Right cardiac atrium (tissue), 5 donors: ENCODE measurements around the gene LAG3. TPM values are rescaled to one million over a fixed set of nuclear protein-coding genes. Genes with fewer than 3 reads are reported as not detected.

Source experiments
- ATAC-seq, 2 donors: fragments of 200-7000 bp; cut with Tn5 transposase; one replicate each; pipeline versions ENCODE4 v1.8.0 to v1.9.1; 2020; ENCODE audit warnings: moderate library complexity in 2 of 2, mild to moderate bottlenecking in 1 of 2
- DNase-seq, 3 donors: peaks; one replicate each; pipeline ENCODE4 v3.0.0-alpha.2; 2020
- H3K27ac ChIP-seq: one replicate; pipeline ENCODE4 v1.5.1; 2013; ENCODE audit warnings: mild to moderate bottlenecking, low read length, control low read depth, moderate library complexity
- H3K27me3 ChIP-seq: one replicate; pipeline ENCODE4 v1.6.1; 2013; ENCODE audit not compliant: control insufficient read depth, insufficient read depth
- H3K4me1 ChIP-seq: one replicate; pipeline ENCODE4 v1.6.1; 2013; ENCODE audit warnings: low read length; ENCODE audit not compliant: control insufficient read depth, insufficient read depth
- H3K4me3 ChIP-seq: one replicate; pipeline ENCODE4 v1.5.1; 2013; ENCODE audit warnings: low read length, control low read depth
- H3K9me3 ChIP-seq: one replicate; pipeline ENCODE4 v1.6.1; 2013; ENCODE audit warnings: low read length; ENCODE audit not compliant: control insufficient read depth
- WGBS: extraction: QIAGEN DNeasy Blood & Tissue Kit; methylation state at CpG from one replicate; pipeline ENCODE4 v1.1.7; 2013; 5-methylcytosine and 5-hydroxymethylcytosine counted together
- intact Hi-C, 4 donors: fragments of 100-400 bp; cut with DNase I; formaldehyde crosslinking; loops; one replicate each; pipeline versions ENCODE4 v1.11.0 to v1.14.0; 2022 to 2023
- polyA plus RNA-seq: library from polyadenylated mRNA; stranded (reverse); fragments of 200-250 nt; gene quantifications from one replicate; pipeline ENCODE4 v1.2.3, GENCODE V29; 2013
- total RNA-seq, 4 donors: library from RNA; stranded (reverse); fragmentation: NEBNext Ultra II Directional; extraction: Animal tissue kit (Norgen Biotek cat#: 25700); gene quantifications; one replicate each; pipeline ENCODE4 v1.2.1, GENCODE V29; 2021
- donor health status: healthy with polysubstance abuse.
- donor health status: DM: no; HTN: yes; CAD: no.
- donor health status: DM: no; HTN: no; CAD: no.
- donor health status: DM: no; HTN: yes; CAD: no; lungs with severe emphysema.
- donor health status: DM: yes; HTN: yes; CAD: no.

Gene LAG3
- total and polyA plus RNA-seq, 5 donors, result 0.28 to 1.1 (median 0.57) TPM

GRCh38 chr12:6818645-6819044, 46.3 kb downstream of the LAG3 start:
- ATAC-seq (no peak), DNase-seq (no peak)
- Histone ChIP-seq H3K4me3 (no peak overlapping the region), H3K27ac (no peak overlapping the region), H3K4me1 (no peaks in the 10 kb centered on the region), H3K27me3 (no peaks in the 10 kb centered on the region), H3K9me3 (no peaks in the 10 kb centered on the region)
- WGBS, result 73% methylated on average over 5 of the region's 5 CpGs
- intact Hi-C loops, result no loop called here

GRCh38 chr12:6819106-6820030, 47.0 kb downstream of the LAG3 start:
- ATAC-seq (no peak), DNase-seq (no peak)
- no peaks in the 10 kb centered on the region for H3K27me3 ChIP-seq
- no peak overlapping the region for H3K27ac ChIP-seq
- H3K4me3 ChIP-seq, result no peak overlapping the region
- 77% methylated on average over 13 of the region's 13 CpGs for WGBS
- no peaks in the 10 kb centered on the region for H3K9me3 ChIP-seq
- intact Hi-C loops, result loop anchor here in 3 of 4 donors (10.0 kb wide), 2 partner anchors 65 to 205 kb away; partner anchors contain the start of gene MLF2 (in 2 of the 3)
- H3K4me1 ChIP-seq, result no peaks in the 10 kb centered on the region

- no peak overlapping the region for H3K4me3 ChIP-seq
- H3K4me1 ChIP-seq, result no peaks in the 10 kb centered on the region
- H3K27me3 ChIP-seq, result no peaks in the 10 kb centered on the region
- intact Hi-C loops, result loop anchor here in 3 of 4 donors (10.0 kb wide), 2 partner anchors 65 to 205 kb away; partner anchors contain the start of gene MLF2 (in 2 of the 3)
- no peaks in the 10 kb centered on the region for H3K9me3 ChIP-seq
- WGBS, result 78% methylated on average over 5 of the region's 5 CpGs
- DNase-seq (no peak), ATAC-seq (no peak)
- H3K27ac ChIP-seq, result no peak overlapping the region
Measured at GRCh38 chr12:6820166-6820565, 47.8 kb downstream of the LAG3 start.

- ATAC-seq (peak; percentile 58 to 59), DNase-seq (peak; percentile 66 to 87 (median 86))
- Histone ChIP-seq H3K27ac (no peak within 1 kb of the TSS), H3K4me3 (peak within 1 kb of the TSS; percentile 58), H3K27me3 (no peaks in the 10 kb centered on the region), H3K9me3 (no peaks in the 10 kb centered on the region), H3K4me1 (no peaks in the 10 kb centered on the region)
- intact Hi-C loops, result loop anchor here in 3 of 4 donors (10.0 kb wide), 2 partner anchors 67 to 207 kb away; partner anchors contain the start of gene MLF2 (in 2 of the 3)
- WGBS, result 2% methylated on average over 27 of the region's 28 CpGs
Measured at GRCh38 chr12:6821591-6822425, 49.5 kb downstream of the LAG3 start, which contains the start of gene GPR162. TSS of gene GPR162 (plus strand) at chr12:6821821. CDS start at chr12:6823899, 2,078 bp downstream.

- peaks cover 2% of the 10 kb centered on the region for H3K4me1 ChIP-seq
- no peaks in the 10 kb centered on the region for H3K27me3 ChIP-seq
- DNase-seq (no peak), ATAC-seq (no peak)
- no peaks in the 10 kb centered on the region for H3K9me3 ChIP-seq
- intact Hi-C loops, result loop anchor here in 3 of 4 donors (10.0 kb wide), 2 partner anchors 68 to 208 kb away; partner anchors contain the start of gene MLF2 (in 2 of the 3)
- WGBS, result 65% methylated on average over 7 of the region's 7 CpGs
- H3K27ac ChIP-seq, result no peak overlapping the region
- H3K4me3 ChIP-seq, result no peak overlapping the region
Measured at GRCh38 chr12:6822426-6823135, 50.3 kb downstream of the LAG3 start.

GRCh38 chr12:6823182-6824084, 51.1 kb downstream of the LAG3 start:
- intact Hi-C loops, result loop anchor here in 3 of 4 donors (2.0 to 10.0 kb wide), 3 partner anchors 69 to 209 kb away; partner anchors contain the start of gene MLF2 (in 2 of the 3)
- Histone ChIP-seq H3K27ac (no peak overlapping the region), H3K9me3 (no peaks in the 10 kb centered on the region), H3K4me3 (no peak overlapping the region), H3K4me1 (peaks cover 2% of the 10 kb centered on the region), H3K27me3 (no peaks in the 10 kb centered on the region)
- ATAC-seq (no peak), DNase-seq (no peak)
- 77% methylated on average over 12 of the region's 12 CpGs for WGBS

- intact Hi-C loops, result loop anchor here in 3 of 4 donors (2.0 to 10.0 kb wide), 3 partner anchors 69 to 209 kb away; partner anchors contain the start of gene MLF2 (in 2 of the 3)
- ATAC-seq, result no peak
- no peak overlapping the region for H3K27ac ChIP-seq
- no peaks in the 10 kb centered on the region for H3K9me3 ChIP-seq
- H3K4me1 ChIP-seq, result peaks cover 2% of the 10 kb centered on the region
- 89% methylated on average over 37 of the region's 37 CpGs for WGBS
- peak in 1 of 3 donors; percentile 67 for DNase-seq
- no peaks in the 10 kb centered on the region for H3K27me3 ChIP-seq
- no peak overlapping the region for H3K4me3 ChIP-seq
Measured at GRCh38 chr12:6824085-6824775, 51.9 kb downstream of the LAG3 start.

GRCh38 chr12:6824901-6825381, 52.6 kb downstream of the LAG3 start:
- no peak overlapping the region for H3K27ac ChIP-seq
- intact Hi-C loops, result loop anchor here (2.0 to 10.0 kb wide), 5 partner anchors 70 to 210 kb away; partner anchors contain the start of gene MLF2 (in 3 of the 4)
- no peaks in the 10 kb centered on the region for H3K27me3 ChIP-seq
- H3K9me3 ChIP-seq, result no peaks in the 10 kb centered on the region
- H3K4me1 ChIP-seq, result peaks cover 2% of the 10 kb centered on the region
- 41% methylated on average over 12 of the region's 12 CpGs for WGBS
- DNase-seq, result no peak
- no peak for ATAC-seq
- H3K4me3 ChIP-seq, result no peak overlapping the region
